Measurements from ENCODE around the gene TMEM255A. TPM values are rescaled to one million over a fixed set of nuclear protein-coding genes. Genes with fewer than 3 reads are reported as not detected.

TMEM255A gene
- polyA plus RNA-seq, 1 of the 3 experiments (the other 2 are of a cell fraction) = 0.08 TPM

DNA sequence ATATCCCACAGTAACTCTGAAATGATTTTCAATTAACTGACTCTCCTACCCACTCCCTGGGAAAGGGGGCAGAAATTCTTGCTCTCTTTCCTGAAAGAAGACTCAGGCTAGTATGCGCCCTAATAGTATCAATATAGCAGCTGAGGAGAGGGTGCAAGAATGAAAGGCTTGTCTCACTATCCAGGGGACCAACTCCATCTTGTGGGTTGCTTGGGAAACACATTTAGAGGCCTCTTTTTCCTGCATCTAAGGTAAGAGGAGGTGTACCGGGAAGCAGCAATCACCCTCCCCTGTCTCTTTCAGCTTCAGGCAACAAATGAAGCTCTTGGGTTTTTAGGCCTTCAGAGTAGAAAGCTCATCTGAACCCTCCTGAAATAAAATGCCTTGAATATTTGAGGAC, 11.3 kb downstream of the TMEM255A start:
- POLR2A ChIA-PET = interaction anchor here (0.6 kb wide), 1 partner anchor 39 kb away, joined by 3 read pairs; no protein-coding TSS in a partner anchor

DNA sequence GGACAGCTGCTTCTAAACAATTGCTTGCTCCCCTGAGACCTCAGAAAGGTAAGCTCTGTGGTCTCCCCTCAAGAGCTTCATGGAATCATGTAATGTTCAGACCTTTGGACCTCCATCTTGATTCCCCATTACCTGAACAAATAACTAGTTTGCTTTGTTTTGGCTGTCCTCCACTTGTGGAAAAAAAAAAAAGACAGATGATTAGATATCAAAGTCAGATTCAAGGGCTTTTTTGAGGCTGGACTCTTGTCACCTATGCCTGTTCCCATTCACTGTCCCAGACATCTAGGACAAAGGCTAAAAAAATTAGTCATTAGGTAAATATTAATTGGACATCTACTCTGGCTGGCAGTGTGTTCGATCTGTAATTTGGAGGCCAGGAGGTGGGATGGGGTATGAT, 13.3 kb downstream of the TMEM255A start:
- ChIA-PET POLR2A (no interaction called here), CTCF (interaction anchor here (1.2 kb wide), 1 partner anchor 84 kb away, joined by 5 read pairs; no protein-coding TSS in a partner anchor)
- H3K4me3 ChIP-seq (ENCODE audit: low read depth in 2 of 2, low read length in 1 of 2) = no peak overlapping the region
- H3K4me1 ChIP-seq (ENCODE audit: control insufficient read depth in 1 of 2, insufficient read depth in 2 of 2, low read depth in 1 of 2, low read length in 1 of 2) = no peaks in the 10 kb centered on the region
- H3K4me2 ChIP-seq = no peak overlapping the region
- H4K20me1 ChIP-seq (ENCODE audit: insufficient read depth) = no peaks in the 10 kb centered on the region
- no peaks in the 10 kb centered on the region for H3F3A ChIP-seq (replicated peaks; ENCODE audit: insufficient read depth)
- no peaks in the 10 kb centered on the region for H3K36me3 ChIP-seq (replicated peaks in 1 of 2; ENCODE audit: control insufficient read depth in 1 of 2, insufficient read depth in 2 of 2, low read length in 1 of 2)
- no peak for DNase-seq
- H3K9ac ChIP-seq = no peak overlapping the region
- no peaks in the 10 kb centered on the region for H3K79me2 ChIP-seq (ENCODE audit: insufficient read depth)
- 0% methylated on average over 1 of the region's 1 CpG for WGBS (ENCODE audit: low lambda C conversion rate)
- H3K9me3 ChIP-seq = no peaks in the 10 kb centered on the region
- TF ChIP-seq RFX5 (IDR thresholded peaks at IDR 0.05; ENCODE audit: low read length) (no peak), RAD21 (IDR thresholded peaks at IDR 0.05; ENCODE audit: low read length) (no peak), GABPA (IDR thresholded peaks at IDR 0.05; ENCODE audit: low read depth) (no peak), YY1 (IDR thresholded peaks at IDR 0.05; ENCODE audit: low read depth) (no peak), FOXJ3 (CRISPR knock-in tag; IDR thresholded peaks at IDR 0.05) (no peak), TAF1 (IDR thresholded peaks at IDR 0.05; ENCODE audit: borderline replicate concordance, low read depth, low read length) (no peak), NRF1 (IDR thresholded peaks at IDR 0.05; ENCODE audit: low read depth, low read length) (no peak), FOXM1 (IDR thresholded peaks at IDR 0.05; ENCODE audit: low read depth) (no peak), FOSL2 (IDR thresholded peaks at IDR 0.05; ENCODE audit: borderline replicate concordance, low read depth) (no peak), MXI1 (IDR thresholded peaks at IDR 0.05; ENCODE audit: low read depth, low read length) (no peak), SMC3 (IDR thresholded peaks at IDR 0.05; ENCODE audit: low read depth, low read length) (no peak), POLR2AphosphoS5 (IDR thresholded peaks at IDR 0.05; ENCODE audit: low read depth, low read length) (no peak), SIN3A (IDR thresholded peaks at IDR 0.05; ENCODE audit: borderline replicate concordance, low read depth, low read length) (no peak), CHD2 (IDR thresholded peaks at IDR 0.05; ENCODE audit: low read length, partially characterized antibody) (no peak), MEF2A (IDR thresholded peaks at IDR 0.05; ENCODE audit: borderline replicate concordance, low read depth) (no peak), TEAD4 (IDR thresholded peaks at IDR 0.05; ENCODE audit: borderline replicate concordance, insufficient read depth) (no peak), NFIC (IDR thresholded peaks at IDR 0.05; ENCODE audit: borderline replicate concordance) (no peak)
- TF ChIP-seq, protein P1, sequence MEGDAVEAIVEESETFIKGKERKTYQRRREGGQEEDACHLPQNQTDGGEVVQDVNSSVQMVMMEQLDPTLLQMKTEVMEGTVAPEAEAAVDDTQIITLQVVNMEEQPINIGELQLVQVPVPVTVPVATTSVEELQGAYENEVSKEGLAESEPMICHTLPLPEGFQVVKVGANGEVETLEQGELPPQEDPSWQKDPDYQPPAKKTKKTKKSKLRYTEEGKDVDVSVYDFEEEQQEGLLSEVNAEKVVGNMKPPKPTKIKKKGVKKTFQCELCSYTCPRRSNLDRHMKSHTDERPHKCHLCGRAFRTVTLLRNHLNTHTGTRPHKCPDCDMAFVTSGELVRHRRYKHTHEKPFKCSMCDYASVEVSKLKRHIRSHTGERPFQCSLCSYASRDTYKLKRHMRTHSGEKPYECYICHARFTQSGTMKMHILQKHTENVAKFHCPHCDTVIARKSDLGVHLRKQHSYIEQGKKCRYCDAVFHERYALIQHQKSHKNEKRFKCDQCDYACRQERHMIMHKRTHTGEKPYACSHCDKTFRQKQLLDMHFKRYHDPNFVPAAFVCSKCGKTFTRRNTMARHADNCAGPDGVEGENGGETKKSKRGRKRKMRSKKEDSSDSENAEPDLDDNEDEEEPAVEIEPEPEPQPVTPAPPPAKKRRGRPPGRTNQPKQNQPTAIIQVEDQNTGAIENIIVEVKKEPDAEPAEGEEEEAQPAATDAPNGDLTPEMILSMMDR (IDR thresholded peaks at IDR 0.05) = no peak
- TF ChIP-seq, protein P2, sequence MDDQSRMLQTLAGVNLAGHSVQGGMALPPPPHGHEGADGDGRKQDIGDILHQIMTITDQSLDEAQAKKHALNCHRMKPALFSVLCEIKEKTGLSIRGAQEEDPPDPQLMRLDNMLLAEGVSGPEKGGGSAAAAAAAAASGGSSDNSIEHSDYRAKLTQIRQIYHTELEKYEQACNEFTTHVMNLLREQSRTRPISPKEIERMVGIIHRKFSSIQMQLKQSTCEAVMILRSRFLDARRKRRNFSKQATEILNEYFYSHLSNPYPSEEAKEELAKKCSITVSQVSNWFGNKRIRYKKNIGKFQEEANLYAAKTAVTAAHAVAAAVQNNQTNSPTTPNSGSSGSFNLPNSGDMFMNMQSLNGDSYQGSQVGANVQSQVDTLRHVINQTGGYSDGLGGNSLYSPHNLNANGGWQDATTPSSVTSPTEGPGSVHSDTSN (IDR thresholded peaks at IDR 0.05) = no peak
- TF ChIP-seq, protein P3, sequence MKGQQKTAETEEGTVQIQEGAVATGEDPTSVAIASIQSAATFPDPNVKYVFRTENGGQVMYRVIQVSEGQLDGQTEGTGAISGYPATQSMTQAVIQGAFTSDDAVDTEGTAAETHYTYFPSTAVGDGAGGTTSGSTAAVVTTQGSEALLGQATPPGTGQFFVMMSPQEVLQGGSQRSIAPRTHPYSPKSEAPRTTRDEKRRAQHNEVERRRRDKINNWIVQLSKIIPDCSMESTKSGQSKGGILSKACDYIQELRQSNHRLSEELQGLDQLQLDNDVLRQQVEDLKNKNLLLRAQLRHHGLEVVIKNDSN (IDR thresholded peaks at IDR 0.05; ENCODE audit: borderline replicate concordance, low read depth) = no peak
- H3K27me3 ChIP-seq (ENCODE audit: insufficient read depth) = no peaks in the 10 kb centered on the region; the same call in 1 of the 2 replicates
- H3K27ac ChIP-seq (ENCODE audit: low read depth in 2 of 2, low read length in 1 of 2) = no peak overlapping the region
- no peak overlapping the region for H2AFZ ChIP-seq (ENCODE audit: low read depth)
- no peaks in the 10 kb centered on the region for H3K9me2 ChIP-seq

More for the DNA sequence above, 11.3 kb downstream of the TMEM255A start:
- Histone ChIP-seq H3K4me2 (no peak overlapping the region), H3K27me3 (ENCODE audit: insufficient read depth) (no peaks in the 10 kb centered on the region; the same call in 1 of the 2 replicates), H3K4me1 (ENCODE audit: control insufficient read depth in 1 of 2, insufficient read depth in 2 of 2, low read depth in 1 of 2, low read length in 1 of 2) (no peaks in the 10 kb centered on the region), H3K9ac (no peak overlapping the region), H3K36me3 (replicated peaks in 1 of 2; ENCODE audit: control insufficient read depth in 1 of 2, insufficient read depth in 2 of 2, low read length in 1 of 2) (no peaks in the 10 kb centered on the region), H4K20me1 (ENCODE audit: insufficient read depth) (no peaks in the 10 kb centered on the region), H3K4me3 (ENCODE audit: low read depth in 2 of 2, low read length in 1 of 2) (no peak overlapping the region), H3K79me2 (ENCODE audit: insufficient read depth) (no peaks in the 10 kb centered on the region), H3K27ac (ENCODE audit: low read depth in 2 of 2, low read length in 1 of 2) (no peak overlapping the region), H3K9me2 (no peaks in the 10 kb centered on the region), H3F3A (replicated peaks; ENCODE audit: insufficient read depth) (no peaks in the 10 kb centered on the region), H3K9me3 (no peaks in the 10 kb centered on the region), H2AFZ (ENCODE audit: low read depth) (no peak overlapping the region)
- 60% methylated on average over 2 of the region's 2 CpGs for whole genome bisulfite sequencing (ENCODE audit: low lambda C conversion rate)
- DNase-seq = no peak
- CTCF ChIA-PET = interaction anchor here (1.2 to 1.8 kb wide), 2 partner anchors 9 to 10 kb away, joined by 4 read pairs; no protein-coding TSS in a partner anchor
- no peak for TF ChIP-seq RFX5 (IDR thresholded peaks at IDR 0.05; ENCODE audit: low read length)
- TF ChIP-seq RAD21 (IDR thresholded peaks at IDR 0.05; ENCODE audit: low read length) = 0 out of 2 replicates have a peak, but pooled peaks have one; percentile 23
